Body of pancreas (tissue), 4 donors: Measurements from ENCODE around the gene HAUS1.

ENCODE experiments used
- POLR2A ChIP-seq, 3 donors: fragments of 450-650 bp; IDR thresholded peaks; one replicate each; pipeline ENCODE4 v1.6.1; 2016; ENCODE audit warnings: antibody characterized with exemption in 3 of 3, mild to moderate bottlenecking in 2 of 3
- TF ChIP-seq, protein P1 (sequence below), 7 experiments: fragments of 450-650 bp in 4 of 7; fragments of 200-600 bp in 3 of 7; sonication (generic) in 3 of 7; IDR thresholded peaks; one replicate each; pipeline ENCODE4 v1.5.1; 2016 to 2019; ENCODE audit warnings: antibody characterized with exemption in 7 of 7

DNA sequence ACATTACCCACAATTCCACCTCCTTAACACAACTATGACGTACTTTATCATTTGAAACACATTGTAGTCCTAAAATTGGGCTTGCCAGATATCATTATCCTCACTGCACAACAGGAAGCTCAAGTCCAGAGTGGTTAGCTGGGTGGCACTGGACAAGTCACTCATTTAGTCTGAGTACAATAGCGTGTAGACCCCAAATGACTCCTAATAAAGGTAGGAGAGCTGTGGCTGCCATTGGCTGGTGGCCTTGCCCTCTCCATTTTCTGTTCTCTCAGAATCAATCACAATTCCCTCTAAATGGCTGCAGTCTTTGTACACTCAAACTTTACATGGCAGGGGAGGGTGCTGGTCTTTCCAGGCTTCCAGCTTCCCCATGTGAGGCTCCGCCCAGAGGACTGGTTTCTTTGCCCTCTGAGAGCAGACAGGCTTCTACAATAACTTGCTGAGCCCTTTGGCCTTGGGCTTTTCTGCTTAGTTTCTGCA is 43.8 kb upstream of the HAUS1 start:
- TF ChIP-seq, protein P1, sequence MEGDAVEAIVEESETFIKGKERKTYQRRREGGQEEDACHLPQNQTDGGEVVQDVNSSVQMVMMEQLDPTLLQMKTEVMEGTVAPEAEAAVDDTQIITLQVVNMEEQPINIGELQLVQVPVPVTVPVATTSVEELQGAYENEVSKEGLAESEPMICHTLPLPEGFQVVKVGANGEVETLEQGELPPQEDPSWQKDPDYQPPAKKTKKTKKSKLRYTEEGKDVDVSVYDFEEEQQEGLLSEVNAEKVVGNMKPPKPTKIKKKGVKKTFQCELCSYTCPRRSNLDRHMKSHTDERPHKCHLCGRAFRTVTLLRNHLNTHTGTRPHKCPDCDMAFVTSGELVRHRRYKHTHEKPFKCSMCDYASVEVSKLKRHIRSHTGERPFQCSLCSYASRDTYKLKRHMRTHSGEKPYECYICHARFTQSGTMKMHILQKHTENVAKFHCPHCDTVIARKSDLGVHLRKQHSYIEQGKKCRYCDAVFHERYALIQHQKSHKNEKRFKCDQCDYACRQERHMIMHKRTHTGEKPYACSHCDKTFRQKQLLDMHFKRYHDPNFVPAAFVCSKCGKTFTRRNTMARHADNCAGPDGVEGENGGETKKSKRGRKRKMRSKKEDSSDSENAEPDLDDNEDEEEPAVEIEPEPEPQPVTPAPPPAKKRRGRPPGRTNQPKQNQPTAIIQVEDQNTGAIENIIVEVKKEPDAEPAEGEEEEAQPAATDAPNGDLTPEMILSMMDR (IDR thresholded peaks at IDR 0.05): no peak
- no peak for TF ChIP-seq POLR2A (IDR thresholded peaks at IDR 0.05)
